H1 (cell line): ENCODE data around the gene TNN. TPM values are rescaled to one million over a fixed set of nuclear protein-coding genes. Genes with fewer than 3 reads are reported as not detected.

Experiments used
- CTCF ChIA-PET: fragments of 300-600 bp; sonication (Branson Sonifier 250); formaldehyde crosslinking; loops from one replicate; lab custom pipeline; 2021; ENCODE audit not compliant: partially characterized antibody; lab: Charles Lee
- POLR2A ChIA-PET: fragments of 300-600 bp; sonication (Branson Sonifier 250); formaldehyde crosslinking; loops from one replicate; lab custom pipeline; 2021; ENCODE audit warnings: inconsistent platforms; ENCODE audit not compliant: partially characterized antibody; lab: Charles Lee
- DNase-seq, 2 experiments: peaks; one replicate each; pipeline versions ENCODE4 v3.0.0 to v3.0.0-alpha.2; 2010 to 2022; ENCODE audit warnings: low spot score in 2 of 2, low read depth in 1 of 2, mixed read lengths in 1 of 2
- FAIRE-seq: peaks from 2 replicates; lab custom pipeline; 2011; peaks lifted over from hg19 to GRCh38; lab: Jason Lieb, UNC
- H2AFZ ChIP-seq: 2 replicates; pipeline ENCODE4 v1.8.1; 2012; ENCODE audit warnings: low read length, inconsistent platforms
- H2AK5ac ChIP-seq: 2 replicates; pipeline ENCODE4 v1.6.1; 2013; ENCODE audit warnings: low read depth, low read length
- H2BK120ac ChIP-seq: replicated peaks from 2 replicates; pipeline ENCODE3; 2013; ENCODE audit warnings: low read depth, low read length, inconsistent platforms
- H2BK12ac ChIP-seq: 2 replicates; pipeline ENCODE4 v1.6.1; 2013; ENCODE audit warnings: low read depth, low read length
- H2BK15ac ChIP-seq: 2 replicates; pipeline ENCODE4 v1.6.1; 2013; ENCODE audit warnings: low read length
- H2BK20ac ChIP-seq: 2 replicates; pipeline ENCODE4 v1.6.1; 2013; ENCODE audit warnings: low read length
- H2BK5ac ChIP-seq: 2 replicates; pipeline ENCODE4 v1.6.1; 2013; ENCODE audit warnings: low read depth, low read length
- H3K14ac ChIP-seq: 2 replicates; pipeline ENCODE4 v1.6.1; 2013; ENCODE audit warnings: inconsistent platforms; ENCODE audit not compliant: insufficient read length
- H3K18ac ChIP-seq: 2 replicates; pipeline ENCODE4 v1.6.1; 2013; ENCODE audit warnings: low read length; ENCODE audit errors: extremely low read depth
- H3K23ac ChIP-seq: 2 replicates; pipeline ENCODE4 v1.6.1; 2013; ENCODE audit warnings: inconsistent platforms; ENCODE audit not compliant: insufficient read length
- H3K23me2 ChIP-seq: 2 replicates; pipeline ENCODE4 v1.6.1; 2013; ENCODE audit warnings: low read depth, low read length
- H3K27ac ChIP-seq: 2 replicates; pipeline ENCODE4 v1.6.1; 2011; ENCODE audit warnings: low read depth, low read length, inconsistent platforms
- H3K27me3 ChIP-seq, 4 experiments: replicated peaks in 1 of 4; 1 replicate in 1 of 4; 2 replicates in 3 of 4; pipeline versions ENCODE4 v1.6.1 to v1.8.1; 2011 to 2013; ENCODE audit warnings: low read length in 3 of 4, mild to moderate bottlenecking in 3 of 4, inconsistent platforms in 2 of 4, mixed read lengths in 2 of 4, moderate library complexity in 1 of 4; ENCODE audit not compliant: control insufficient read depth in 3 of 4, insufficient read depth in 3 of 4; ENCODE audit errors: extremely low read depth in 1 of 4
- H3K36me3 ChIP-seq, 4 experiments: 2 replicates each; pipeline versions ENCODE4 v1.6.1 to v1.8.1; 2011 to 2013; ENCODE audit warnings: mild to moderate bottlenecking in 4 of 4, low read length in 3 of 4, moderate library complexity in 2 of 4, control low read depth in 1 of 4, inconsistent platforms in 1 of 4; ENCODE audit not compliant: insufficient read depth in 4 of 4, control insufficient read depth in 2 of 4
- H3K4ac ChIP-seq: replicated peaks from 2 replicates; pipeline ENCODE3; 2013; ENCODE audit warnings: low read length, low read depth, mixed read lengths, inconsistent platforms; ENCODE audit not compliant: insufficient read length
- H3K4me1 ChIP-seq, 4 experiments: replicated peaks in 1 of 4; 1 replicate in 1 of 4; 2 replicates in 3 of 4; pipeline versions ENCODE4 v1.6.1 to v1.8.1; 2011 to 2013; ENCODE audit warnings: low read length in 3 of 4, inconsistent platforms in 2 of 4, mixed read lengths in 1 of 4; ENCODE audit not compliant: insufficient read depth in 4 of 4, control insufficient read depth in 3 of 4
- H3K4me2 ChIP-seq, 2 experiments: 2 replicates each; pipeline versions ENCODE4 v1.6.1 to v1.8.1; 2011 to 2013; ENCODE audit warnings: low read depth in 2 of 2, low read length in 2 of 2, control low read depth in 1 of 2, inconsistent platforms in 1 of 2, mild to moderate bottlenecking in 1 of 2; ENCODE audit not compliant: insufficient read depth in 1 of 2
- H3K4me3 ChIP-seq, 4 experiments: fragments of 200-600, 300-600 bp in 1 of 4; sonication (generic), shearing (Covaris generic), sonication (Bioruptor Twin) in 1 of 4; 2 replicates each; pipeline versions ENCODE4 v1.5.1 to v1.8.1; 2011 to 2016; ENCODE audit warnings: low read length in 4 of 4, low read depth in 3 of 4, control low read depth in 2 of 4, inconsistent platforms in 2 of 4, mild to moderate bottlenecking in 2 of 4, mixed read lengths in 1 of 4, moderate library complexity in 1 of 4; ENCODE audit not compliant: insufficient read depth in 2 of 4; ENCODE audit errors: extremely low read depth in 1 of 4
- H3K56ac ChIP-seq: replicated peaks from 2 replicates; pipeline ENCODE3; 2013; ENCODE audit warnings: low read depth, mild to moderate bottlenecking, mixed read lengths, low read length, inconsistent platforms; ENCODE audit not compliant: insufficient read length
- H3K79me1 ChIP-seq: 2 replicates; pipeline ENCODE4 v1.6.1; 2013; ENCODE audit warnings: low read depth, low read length, control low read depth
- H3K79me2 ChIP-seq, 2 experiments: 2 replicates each; pipeline versions ENCODE4 v1.6.1 to v1.8.1; 2012 to 2013; ENCODE audit warnings: low read length in 2 of 2, mild to moderate bottlenecking in 2 of 2, inconsistent platforms in 1 of 2; ENCODE audit not compliant: insufficient read depth in 2 of 2, control insufficient read depth in 1 of 2
- H3K9ac ChIP-seq, 4 experiments: replicated peaks in 1 of 4; 1 replicate in 1 of 4; 2 replicates in 3 of 4; pipeline versions ENCODE4 v1.6.1 to v1.8.1; 2011 to 2013; ENCODE audit warnings: low read depth in 3 of 4, low read length in 3 of 4, control low read depth in 2 of 4, mild to moderate bottlenecking in 2 of 4, moderate library complexity in 2 of 4, inconsistent platforms in 1 of 4; ENCODE audit errors: extremely low read depth in 1 of 4
- H3K9me3 ChIP-seq, 2 experiments: 2 replicates each; pipeline versions ENCODE4 v1.6.1 to v1.8.1; 2012 to 2013; ENCODE audit warnings: mild to moderate bottlenecking in 2 of 2, moderate library complexity in 2 of 2, control low read depth in 1 of 2, inconsistent platforms in 1 of 2, low read depth in 1 of 2, low read length in 1 of 2, mixed read lengths in 1 of 2; ENCODE audit not compliant: insufficient read depth in 2 of 2
- H4K20me1 ChIP-seq, 2 experiments: replicated peaks in 1 of 2; 2 replicates each; pipeline versions ENCODE3 to v1.8.1; 2011 to 2013; ENCODE audit warnings: inconsistent platforms in 2 of 2, low read length in 2 of 2, mild to moderate bottlenecking in 1 of 2; ENCODE audit not compliant: insufficient read depth in 2 of 2, control insufficient read depth in 1 of 2
- H4K5ac ChIP-seq: 2 replicates; pipeline ENCODE4 v1.6.1; 2013; ENCODE audit warnings: low read length, low read depth, mixed read lengths, inconsistent platforms; ENCODE audit not compliant: insufficient read length
- H4K8ac ChIP-seq: 2 replicates; pipeline ENCODE4 v1.8.0; 2013; ENCODE audit warnings: mild to moderate bottlenecking, moderate library complexity, low read length, inconsistent platforms; ENCODE audit not compliant: insufficient read depth; ENCODE audit errors: extremely low read depth
- H4K91ac ChIP-seq: replicated peaks from 2 replicates; pipeline ENCODE3; 2013; ENCODE audit warnings: low read length, mixed read lengths, inconsistent platforms; ENCODE audit not compliant: insufficient read length
- CBX5 ChIP-seq: fragments of 300-800, 300-1000 bp; sonication (generic); IDR thresholded peaks from 2 replicates; pipeline ENCODE4 v1.7.1; 2016; ENCODE audit warnings: antibody characterized with exemption, low read length, low read depth
- CTCF ChIP-seq, 3 experiments: IDR thresholded peaks; 1 replicate in 2 of 3; 2 replicates in 1 of 3; pipeline versions ENCODE4 v1.5.1 to v1.6.1; 2011; ENCODE audit warnings: low read length in 3 of 3, mild to moderate bottlenecking in 3 of 3, inconsistent platforms in 2 of 3, low read depth in 1 of 3, moderate library complexity in 1 of 3; ENCODE audit not compliant: insufficient read depth in 1 of 3; ENCODE audit errors: control extremely low read depth in 1 of 3
- EP300 ChIP-seq, 2 experiments: IDR thresholded peaks; 1 replicate in 1 of 2; 2 replicates in 1 of 2; pipeline ENCODE4 v1.6.1; 2011 to 2012; ENCODE audit warnings: low read depth in 2 of 2, low read length in 2 of 2, mild to moderate bottlenecking in 2 of 2, borderline replicate concordance in 1 of 2, inconsistent platforms in 1 of 2, moderate library complexity in 1 of 2
- HDAC2 ChIP-seq, 2 experiments: fragments of 300-600 bp in 1 of 2; sonication (generic) in 1 of 2; IDR thresholded peaks; 2 replicates each; pipeline ENCODE4 v1.6.1; 2011 to 2012; ENCODE audit warnings: low read depth in 2 of 2, low read length in 2 of 2, mild to moderate bottlenecking in 2 of 2, moderate library complexity in 2 of 2, borderline replicate concordance in 1 of 2, inconsistent platforms in 1 of 2
- JUN ChIP-seq: IDR thresholded peaks from 2 replicates; pipeline ENCODE4 v1.6.1; 2011; ENCODE audit warnings: low read depth, mild to moderate bottlenecking, improper control_type of control experiment, low read length
- JUND ChIP-seq: IDR thresholded peaks from 2 replicates; pipeline ENCODE4 v1.6.1; 2011; ENCODE audit warnings: mild to moderate bottlenecking, improper control_type of control experiment, low read length
- SIRT6 ChIP-seq: IDR thresholded peaks from one replicate; pipeline ENCODE4 v1.7.1; 2012; ENCODE audit warnings: low read length, inconsistent platforms
- SP2 ChIP-seq: IDR thresholded peaks from 2 replicates; pipeline ENCODE4 v1.6.1; 2012; ENCODE audit warnings: mild to moderate bottlenecking, low read length, inconsistent platforms
- SRF ChIP-seq: IDR thresholded peaks from 2 replicates; pipeline ENCODE4 v1.6.1; 2011; ENCODE audit warnings: mild to moderate bottlenecking, low read depth, low read length, moderate library complexity
- TCF12 ChIP-seq: IDR thresholded peaks from 2 replicates; pipeline ENCODE4 v1.6.1; 2011; ENCODE audit warnings: low read depth, mild to moderate bottlenecking, low read length
- WGBS, 2 experiments: shearing (Covaris generic) in 1 of 2; methylation state at CpG; one replicate each; pipeline versions ENCODE4 v1.1.6 to v1.1.7; 2013 to 2015; ENCODE audit warnings: low lambda C conversion rate in 2 of 2, mixed read lengths in 2 of 2, inconsistent platforms in 1 of 2, low coverage in 1 of 2, missing lambda C conversion rate in 1 of 2; ENCODE audit not compliant: insufficient replicate concordance in 2 of 2, insufficient coverage in 1 of 2, insufficient read length in 1 of 2; ENCODE audit errors: extremely low coverage in 1 of 2, missing lambda C conversion rate in 1 of 2; 5-methylcytosine and 5-hydroxymethylcytosine counted together
- polyA plus RNA-seq, 7 experiments: library from polyadenylated mRNA; depleted of rRNA in 3 of 7; stranded (reverse) in 5 of 7; unstranded in 2 of 7; fragments of >200 nt in 5 of 7; fragments of 200-250 nt in 2 of 7; gene quantifications; 1 replicate in 5 of 7; 2 replicates in 1 of 7; 4 replicates in 1 of 7; pipeline versions ENCODE4 v1.2.1 to v1.2.3, GENCODE V29; 2011 to 2013; ENCODE audit warnings: missing spikeins in 2 of 7, mixed read lengths in 2 of 7
- total RNA-seq: library from RNA; stranded (reverse); fragmentation: NEBNext Ultra II Directional; extraction: Animal tissue kit (Norgen Biotek cat#: 25700); gene quantifications from 2 replicates; pipeline ENCODE4 v1.2.1, GENCODE V29; 2021

Gene TNN
- total and polyA plus RNA-seq, 2 of the 8 experiments (the other 6 are each of a cell fraction or from before 2014, with no cell fraction given) = 0.21 to 0.30 TPM

DNA sequence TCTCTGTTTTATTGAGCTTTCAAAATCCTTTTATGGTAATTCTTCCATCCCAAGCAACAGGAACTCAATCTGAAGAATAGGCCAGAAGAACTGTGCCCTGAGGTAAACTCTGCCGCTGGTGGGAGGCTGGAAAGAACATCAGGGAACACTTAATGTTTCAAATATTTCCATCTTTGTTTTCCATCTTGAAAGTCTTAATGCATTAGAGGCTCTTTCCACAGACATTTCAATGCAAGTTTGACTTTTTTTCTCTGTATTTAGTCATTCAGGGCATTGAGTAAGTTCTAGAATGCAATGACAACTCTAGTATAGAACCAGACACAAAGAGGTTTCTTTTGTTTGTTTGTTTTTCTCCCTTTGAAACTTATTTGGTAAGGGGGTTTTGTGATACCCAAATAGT, 63.5 kb downstream of the TNN start:
- Histone ChIP-seq H3K79me2 (no peaks in the 10 kb centered on the region), H3K79me1 (no peaks in the 10 kb centered on the region), H4K8ac (no peak overlapping the region), H4K5ac (no peak overlapping the region), H2AK5ac (no peak overlapping the region), H3K4me1 (peaks cover 0 to 26% (median 17%) of the 10 kb centered on the region in 4 experiments; a peak in 4 of 7 replicates), H2BK5ac (peak overlapping the region; percentile 75; the same call in 1 of the 2 replicates), H3K4ac (no peak overlapping the region), H3K9me3 (no peaks in the 10 kb centered on the region), H2BK12ac (no peak overlapping the region), H2BK15ac (no peak overlapping the region), H4K20me1 (no peaks in the 10 kb centered on the region), H4K91ac (no peak overlapping the region), H3K4me3 (no peak overlapping the region), H3K36me3 (no peaks in the 10 kb centered on the region; a peak in 2 of 8 replicates), H3K14ac (no peak overlapping the region), H2BK20ac (no peak overlapping the region), H3K27me3 (no peaks in the 10 kb centered on the region), H3K23me2 (peaks cover 2% of the 10 kb centered on the region), H2AFZ (peak overlapping the region; percentile 27; the same call in 1 of the 2 replicates), H3K56ac (no peak overlapping the region), H3K18ac (no peak overlapping the region), H3K4me2 (no peak overlapping the region; a peak in 1 of 4 replicates), H3K9ac (no peak overlapping the region), H3K27ac (no peak overlapping the region), H2BK120ac (peak overlapping the region; percentile 44), H3K23ac (no peak overlapping the region)
- 100% methylated on average over 1 of the region's 1 CpG; no CpG with 5 or more reads in 1 of the 2 experiments for WGBS, 2 experiments
- POLR2A ChIA-PET = interaction anchor here (0.8 to 1.5 kb wide), 4 partner anchors 15 to 132 kb away, joined by 3 to 5 read pairs (median 4); no protein-coding TSS in a partner anchor
- CTCF ChIA-PET = interaction anchor here (1.1 to 9.3 kb wide), 6 partner anchors 12 to 100 kb away, joined by 4 to 88 read pairs (median 34); no protein-coding TSS in a partner anchor
- FAIRE-seq (no peak), DNase-seq (no peak)
- TF ChIP-seq SRF (no peak), EP300 (IDR thresholded peaks at IDR 0.05; ENCODE audit: borderline replicate concordance in 1 of 2, low read depth in 2 of 2, low read length in 2 of 2) (no peak), JUND (no peak), HDAC2 (IDR thresholded peaks at IDR 0.05; ENCODE audit: borderline replicate concordance in 1 of 2, low read depth in 2 of 2, low read length in 2 of 2) (no peak), SP2 (no peak), SIRT6 (no peak), JUN (no peak), CTCF (IDR thresholded peaks at IDR 0.05; ENCODE audit: control extremely low read depth in 1 of 3, insufficient read depth in 1 of 3, low read depth in 1 of 3, low read length in 3 of 3) (no peak), TCF12 (no peak), CBX5 (no peak)
